A673 (cell line): ENCODE results near the gene APBB1IP. TPM values are rescaled to one million over a fixed set of nuclear protein-coding genes. Genes with fewer than 3 reads are reported as not detected.
"Not testable (repeated sequence)": the region's sequence is repeated elsewhere in the genome, so short reads cannot be mapped to it uniquely, and the experiment has no call there.

Source experiments
- BruUV-seq: library from RNA; stranded (reverse); fragments of 400-500 nt; replicated peaks from 2 replicates; lab custom pipeline; 2021; lab: Mats Ljungman, UMichigan
- CTCF ChIA-PET: fragments of 300-600 bp; sonication (Branson Sonifier 250); formaldehyde crosslinking; loops from one replicate; lab custom pipeline; 2022; ENCODE audit warnings: antibody characterized with exemption; lab: Charles Lee
- POLR2A ChIA-PET: fragments of 300-600 bp; sonication (Branson Sonifier 250); formaldehyde crosslinking; loops from one replicate; lab custom pipeline; 2022; ENCODE audit warnings: antibody characterized with exemption; ENCODE audit not compliant: low non-redundant PET; lab: Charles Lee
- DNase-seq: peaks from one replicate; pipeline ENCODE4 v3.0.0-alpha.2; 2015; ENCODE audit warnings: low spot score
- H3K27ac ChIP-seq: fragments of 200-600 bp; sonication (generic); 2 replicates; pipeline ENCODE4 v1.5.1; 2016; ENCODE audit warnings: mixed run types, low read depth, mild to moderate bottlenecking, mixed read lengths, antibody characterized with exemption, low read length; ENCODE audit not compliant: poor library complexity, severe bottlenecking
- H3K27me3 ChIP-seq: fragments of 200-600 bp; sonication (generic); replicated peaks from 2 replicates; pipeline ENCODE4 v1.6.1; 2017; ENCODE audit warnings: mixed run types, low read depth, mild to moderate bottlenecking, mixed read lengths, antibody characterized with exemption, low read length; ENCODE audit not compliant: insufficient read depth, poor library complexity
- H3K36me3 ChIP-seq: fragments of 200-600 bp; sonication (generic); 2 replicates; pipeline ENCODE4 v1.6.1; 2016; ENCODE audit warnings: mixed run types, mild to moderate bottlenecking, mixed read lengths, antibody characterized with exemption, low read length; ENCODE audit not compliant: insufficient read depth, poor library complexity, severe bottlenecking
- H3K4me1 ChIP-seq: fragments of 200-600 bp; sonication (generic); 2 replicates; pipeline ENCODE4 v1.6.1; 2017; ENCODE audit warnings: mixed run types, mild to moderate bottlenecking, mixed read lengths, antibody characterized with exemption, low read length; ENCODE audit not compliant: insufficient read depth, poor library complexity, severe bottlenecking
- H3K4me3 ChIP-seq: fragments of 200-600 bp; sonication (generic); 2 replicates; pipeline ENCODE4 v1.5.1; 2016; ENCODE audit warnings: low read depth, mixed run types, mild to moderate bottlenecking, mixed read lengths, low read length; ENCODE audit not compliant: poor library complexity, severe bottlenecking
- H3K9me3 ChIP-seq: fragments of 200-600 bp; sonication (generic); 2 replicates; pipeline ENCODE4 v1.6.1; 2016; ENCODE audit warnings: mixed run types, low read depth, mild to moderate bottlenecking, mixed read lengths, antibody characterized with exemption, low read length; ENCODE audit not compliant: poor library complexity, severe bottlenecking
- CTCF ChIP-seq: fragments of 300-800, 200-600 bp; sonication (generic); conservative IDR thresholded peaks from 2 replicates; pipeline ENCODE4 v1.5.1; 2017; ENCODE audit warnings: low read depth, mild to moderate bottlenecking, antibody characterized with exemption, low read length, moderate library complexity, mixed read lengths
- EZH2 ChIP-seq: fragments of 200-600 bp; sonication (generic); IDR thresholded peaks from 2 replicates; pipeline ENCODE4 v1.6.1; 2017; ENCODE audit warnings: borderline replicate concordance, low read depth, mild to moderate bottlenecking, mixed read lengths, antibody characterized with exemption, low read length; ENCODE audit not compliant: poor library complexity, severe bottlenecking
- intact Hi-C: fragments of 100-400 bp; cut with micrococcal nuclease; formaldehyde crosslinking; loops from one replicate; pipeline ENCODE4 v1.10.0; 2022; ENCODE audit not compliant: unreplicated experiment
- total RNA-seq: library from RNA; stranded (reverse); gene quantifications from 2 replicates; pipeline ENCODE4 v1.2.3, GENCODE V29; 2021

The APBB1IP gene
- total RNA-seq, 1 experiment from 2014 or later = not detected

- Histone ChIP-seq H3K27me3 (no peaks in the 10 kb centered on the region), H3K9me3 (no peaks in the 10 kb centered on the region), H3K36me3 (no peaks in the 10 kb centered on the region), H3K27ac (no peak overlapping the region), H3K4me1 (no peaks in the 10 kb centered on the region), H3K4me3 (no peak overlapping the region)
- DNase-seq = no peak
- ChIA-PET CTCF (no interaction called here), POLR2A (no interaction called here)
- BruUV-seq = no TSS peak
- no peak for TF ChIP-seq CTCF
- TF ChIP-seq EZH2 = no peak
- intact Hi-C loops = no loop called here
Measured at GRCh38 chr10:26468700-26469099, 30.6 kb downstream of the APBB1IP start.

GRCh38 chr10:26472492-26472778 lies 34.3 kb downstream of the APBB1IP start:
- Histone ChIP-seq H3K36me3 (no peaks in the 10 kb centered on the region), H3K4me3 (no peak overlapping the region), H3K9me3 (no peaks in the 10 kb centered on the region), H3K27ac (no peak overlapping the region), H3K4me1 (no peaks in the 10 kb centered on the region), H3K27me3 (no peaks in the 10 kb centered on the region)
- ChIA-PET CTCF (no interaction called here), POLR2A (no interaction called here)
- no peak for DNase-seq
- TF ChIP-seq EZH2 (no peak), CTCF (no peak)
- no TSS peak for BruUV-seq
- intact Hi-C loops = no loop called here

GRCh38 chr10:26474026-26474425 lies 35.9 kb downstream of the APBB1IP start:
- H3K4me1 ChIP-seq = no peaks in the 10 kb centered on the region
- no peak for DNase-seq
- ChIA-PET CTCF (no interaction called here), POLR2A (no interaction called here)
- no peaks in the 10 kb centered on the region for H3K9me3 ChIP-seq
- no peak overlapping the region for H3K27ac ChIP-seq
- H3K27me3 ChIP-seq = no peaks in the 10 kb centered on the region
- no TSS peak for BruUV-seq
- H3K4me3 ChIP-seq = no peak overlapping the region
- H3K36me3 ChIP-seq = no peaks in the 10 kb centered on the region
- TF ChIP-seq EZH2 (no peak), CTCF (no peak)
- intact Hi-C loops = no loop called here

- BruUV-seq, H3K27ac ChIP-seq, H3K27me3 ChIP-seq, DNase-seq, H3K9me3 ChIP-seq, CTCF ChIA-PET, intact Hi-C loops, H3K36me3 ChIP-seq, POLR2A ChIA-PET, H3K4me1 ChIP-seq, H3K4me3 ChIP-seq: not testable (repeated sequence)
Measured at GRCh38 chr10:26474845-26475244, 36.7 kb downstream of the APBB1IP start.
